DND-41 (cell line): ENCODE measurements around the gene PTPRD.

Experiments used
- ATAC-seq: fragments of 200-7000 bp; cut with Tn5 transposase; 3 replicates; pipeline ENCODE4 v1.9.1; 2021; ENCODE audit warnings: low read depth; ENCODE audit not compliant: insufficient read depth
- DNase-seq: peaks from one replicate; pipeline ENCODE4 v3.0.0-alpha.2; 2020
- H2AFZ ChIP-seq: 2 replicates; pipeline ENCODE4 v1.6.0; 2012; ENCODE audit warnings: low read depth, low read length
- H3K27ac ChIP-seq: 2 replicates; pipeline ENCODE4 v1.5.1; 2012; ENCODE audit warnings: low read length, inconsistent platforms
- H3K27me3 ChIP-seq: fragments of 200-600 bp; sonication (generic); 2 replicates; pipeline ENCODE4 v1.6.0; 2012; ENCODE audit warnings: low read length, mild to moderate bottlenecking, inconsistent platforms; ENCODE audit not compliant: insufficient read depth, poor library complexity
- H3K36me3 ChIP-seq: 2 replicates; pipeline ENCODE4 v1.5.1; 2012; ENCODE audit warnings: low read length, inconsistent platforms; ENCODE audit not compliant: insufficient read depth
- H3K4me1 ChIP-seq: 2 replicates; pipeline ENCODE4 v1.5.1; 2012; ENCODE audit warnings: mild to moderate bottlenecking, low read length; ENCODE audit not compliant: insufficient read depth
- H3K4me2 ChIP-seq: 2 replicates; pipeline ENCODE4 v1.6.0; 2012; ENCODE audit warnings: mild to moderate bottlenecking, moderate library complexity, low read length, inconsistent platforms; ENCODE audit not compliant: insufficient read depth
- H3K4me3 ChIP-seq, 2 experiments: fragments of 200-600 bp in 1 of 2; shearing (Covaris generic) in 1 of 2; 2 replicates each; pipeline ENCODE4 v1.5.1; 2012 to 2016; ENCODE audit warnings: inconsistent platforms in 2 of 2, low read length in 2 of 2, mild to moderate bottlenecking in 2 of 2, low read depth in 1 of 2, moderate library complexity in 1 of 2
- H3K79me2 ChIP-seq: 2 replicates; pipeline ENCODE4 v1.6.0; 2012; ENCODE audit warnings: low read length, inconsistent platforms; ENCODE audit not compliant: insufficient read depth
- H3K9ac ChIP-seq: 2 replicates; pipeline ENCODE4 v1.6.0; 2012; ENCODE audit warnings: low read depth, mild to moderate bottlenecking, inconsistent platforms, low read length, moderate library complexity
- H3K9me3 ChIP-seq: 2 replicates; pipeline ENCODE4 v1.5.1; 2012; ENCODE audit warnings: low read length, moderate library complexity, mild to moderate bottlenecking, inconsistent platforms; ENCODE audit not compliant: insufficient read depth, severe bottlenecking
- H4K20me1 ChIP-seq: 2 replicates; pipeline ENCODE4 v1.6.0; 2012; ENCODE audit warnings: low read length; ENCODE audit not compliant: insufficient read depth
- CTCF ChIP-seq: IDR thresholded peaks from 2 replicates; pipeline ENCODE4 v1.5.1; 2012; ENCODE audit warnings: borderline replicate concordance, low read length, moderate library complexity, mild to moderate bottlenecking; ENCODE audit not compliant: poor library complexity, severe bottlenecking; ENCODE audit errors: extremely low read depth
- EZH2 ChIP-seq: IDR thresholded peaks from 3 replicates; pipeline ENCODE4 v1.6.1; 2012; ENCODE audit warnings: borderline replicate concordance, low read depth, mild to moderate bottlenecking, moderate library complexity, low read length, inconsistent platforms; ENCODE audit not compliant: severe bottlenecking

PTPRD gene

GRCh38 chr9:10339152-10339551 is 273.6 kb downstream of the PTPRD start:
- Histone ChIP-seq H3K4me2 (no peak overlapping the region), H3K4me1 (no peaks in the 10 kb centered on the region), H2AFZ (no peak overlapping the region), H3K27ac (no peak overlapping the region), H3K4me3 (no peak overlapping the region), H3K79me2 (no peaks in the 10 kb centered on the region), H3K27me3 (no peaks in the 10 kb centered on the region), H3K9me3 (no peaks in the 10 kb centered on the region), H3K36me3 (no peaks in the 10 kb centered on the region), H4K20me1 (no peaks in the 10 kb centered on the region), H3K9ac (no peak overlapping the region)
- DNase-seq = no peak
- no peak for ATAC-seq
- TF ChIP-seq CTCF (no peak), EZH2 (no peak)

DNA sequence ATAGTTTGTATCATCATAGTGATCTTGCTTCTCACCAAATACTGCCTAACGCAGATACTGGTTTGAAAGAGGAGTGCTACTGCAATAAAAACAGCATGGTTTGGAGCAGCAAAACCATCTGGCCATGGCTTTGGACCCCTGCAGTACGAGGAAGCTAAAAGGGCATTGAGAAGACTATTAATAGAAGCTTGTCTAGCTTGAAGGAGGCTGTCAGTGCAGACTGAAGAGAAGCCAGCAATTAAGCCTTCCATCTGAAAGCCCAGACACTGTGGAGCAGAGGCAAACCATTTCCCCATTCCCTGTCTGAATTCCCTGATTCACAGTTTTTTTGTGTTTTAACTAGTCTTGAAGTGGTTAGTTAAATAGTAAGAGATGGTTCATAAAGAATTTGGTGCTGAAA is 281.6 kb downstream of the PTPRD start:
- no peak overlapping the region for H2AFZ ChIP-seq
- no peak overlapping the region for H3K27ac ChIP-seq
- no peaks in the 10 kb centered on the region for H3K4me1 ChIP-seq
- no peaks in the 10 kb centered on the region for H3K36me3 ChIP-seq
- DNase-seq = no peak
- no peak overlapping the region for H3K9ac ChIP-seq
- ATAC-seq = no peak
- no peak overlapping the region for H3K4me3 ChIP-seq
- H3K27me3 ChIP-seq = no peaks in the 10 kb centered on the region
- TF ChIP-seq EZH2 (no peak), CTCF (no peak)
- no peaks in the 10 kb centered on the region for H3K79me2 ChIP-seq
- H3K9me3 ChIP-seq = no peaks in the 10 kb centered on the region
- H4K20me1 ChIP-seq = no peaks in the 10 kb centered on the region
- H3K4me2 ChIP-seq = no peak overlapping the region

DNA sequence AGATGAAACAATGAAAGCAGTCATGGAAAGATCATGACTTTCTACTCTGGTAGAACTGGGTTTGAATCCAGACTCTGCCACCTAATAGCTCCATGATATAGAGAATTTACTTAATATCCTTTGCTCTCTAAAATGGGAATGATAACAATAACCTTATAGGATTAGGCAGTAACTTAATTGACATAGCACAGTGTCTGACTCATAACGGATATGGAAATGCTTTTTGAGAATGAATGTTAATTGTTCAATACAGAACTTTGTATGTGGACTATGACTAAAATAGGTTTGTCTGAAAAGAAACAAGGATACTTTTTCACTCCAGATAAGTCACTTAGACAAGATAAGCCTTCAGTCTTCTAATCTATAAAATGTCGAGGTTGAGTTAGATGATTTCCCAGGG is 330.7 kb downstream of the PTPRD start:
- Histone ChIP-seq H3K4me3 (no peak overlapping the region), H3K27me3 (no peaks in the 10 kb centered on the region), H3K36me3 (no peaks in the 10 kb centered on the region), H3K79me2 (no peaks in the 10 kb centered on the region), H2AFZ (no peak overlapping the region), H3K9me3 (no peaks in the 10 kb centered on the region), H3K27ac (no peak overlapping the region), H4K20me1 (no peaks in the 10 kb centered on the region), H3K4me1 (no peaks in the 10 kb centered on the region), H3K4me2 (no peak overlapping the region), H3K9ac (no peak overlapping the region)
- TF ChIP-seq CTCF = no peak
- no peak for TF ChIP-seq EZH2
- ATAC-seq (no peak), DNase-seq (no peak)

DNA sequence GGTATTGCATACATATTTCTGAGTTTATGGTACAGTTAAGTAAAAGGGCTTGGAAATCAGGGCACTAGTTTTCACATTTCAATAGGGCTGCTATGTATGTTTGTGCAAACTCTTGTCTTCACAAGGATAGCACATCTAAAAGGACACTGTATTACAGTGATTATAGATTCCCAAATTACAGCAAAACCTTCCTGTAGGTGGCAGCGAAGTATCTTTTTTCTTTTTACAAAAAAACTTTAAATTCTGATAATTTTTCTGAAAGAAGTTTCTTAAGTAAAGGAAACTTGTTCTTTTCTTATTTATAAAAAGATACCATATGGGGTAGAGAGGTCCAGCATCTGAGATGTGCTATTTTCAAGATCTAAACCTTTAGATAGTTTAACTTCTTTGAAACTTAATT is 337.8 kb downstream of the PTPRD start:
- H2AFZ ChIP-seq = no peak overlapping the region
- H3K4me3 ChIP-seq = no peak overlapping the region
- no peaks in the 10 kb centered on the region for H3K9me3 ChIP-seq
- DNase-seq = no peak
- H3K27me3 ChIP-seq = no peaks in the 10 kb centered on the region
- H4K20me1 ChIP-seq = no peaks in the 10 kb centered on the region
- H3K36me3 ChIP-seq = no peaks in the 10 kb centered on the region
- no peak for ATAC-seq
- H3K27ac ChIP-seq = no peak overlapping the region
- H3K9ac ChIP-seq = no peak overlapping the region
- TF ChIP-seq EZH2 = no peak
- peak; percentile 6 for TF ChIP-seq CTCF
- no peak overlapping the region for H3K4me2 ChIP-seq
- H3K79me2 ChIP-seq = no peaks in the 10 kb centered on the region
- no peaks in the 10 kb centered on the region for H3K4me1 ChIP-seq
